Natural killer cell (primary cell): ENCODE measurements around the gene RSPH6A. TPM values are rescaled to one million over a fixed set of nuclear protein-coding genes. Genes with fewer than 3 reads are reported as not detected.

ENCODE experiments used
- ATAC-seq, 3 donors: fragments of 150-1000 bp in 2 of 3; fragments of 200-7000 bp in 1 of 3; cut with Tn5 transposase; 1 replicate in 1 of 3; 2 replicates in 2 of 3; pipeline ENCODE4 v1.10.0; 2021; ENCODE audit warnings: mild to moderate bottlenecking in 2 of 3, moderate library complexity in 2 of 3
- DNase-seq, 2 donors: peaks; one replicate each; pipeline versions ENCODE4 v3.0.0 to v3.0.0-alpha.2; 2013 to 2021; ENCODE audit warnings: mixed read lengths in 1 of 2
- H3K27ac ChIP-seq: one replicate; pipeline ENCODE4 v1.5.1; 2013; ENCODE audit warnings: mild to moderate bottlenecking, low read length
- H3K27me3 ChIP-seq: one replicate; pipeline ENCODE4 v1.6.1; 2013; ENCODE audit warnings: low read length; ENCODE audit not compliant: control insufficient read depth, insufficient read depth
- H3K36me3 ChIP-seq: one replicate; pipeline ENCODE4 v1.6.1; 2013; ENCODE audit warnings: low read length; ENCODE audit not compliant: control insufficient read depth, insufficient read depth
- H3K4me1 ChIP-seq: one replicate; pipeline ENCODE4 v1.6.1; 2013; ENCODE audit warnings: low read length; ENCODE audit not compliant: control insufficient read depth, insufficient read depth
- H3K4me3 ChIP-seq: one replicate; pipeline ENCODE4 v1.5.1; 2013; ENCODE audit warnings: low read length
- H3K9me3 ChIP-seq: one replicate; pipeline ENCODE4 v1.6.1; 2013; ENCODE audit warnings: low read length; ENCODE audit not compliant: control insufficient read depth, insufficient read depth
- H3K27ac Mint-ChIP-seq, 2 donors: one replicate each; pipeline ENCODE4 v1.8.0; 2022; ENCODE audit warnings: mild to moderate bottlenecking in 2 of 2, mixed read lengths in 2 of 2, moderate library complexity in 1 of 2
- H3K27me3 Mint-ChIP-seq, 2 donors: one replicate each; pipeline ENCODE4 v1.8.0; 2022; ENCODE audit warnings: low read depth in 2 of 2, mixed read lengths in 2 of 2
- H3K36me3 Mint-ChIP-seq: one replicate; pipeline ENCODE4 v1.8.0; 2022; ENCODE audit warnings: mixed read lengths
- H3K4me1 Mint-ChIP-seq, 2 donors: one replicate each; pipeline ENCODE4 v1.8.0; 2022; ENCODE audit warnings: mixed read lengths in 2 of 2
- H3K4me3 Mint-ChIP-seq: one replicate; pipeline ENCODE4 v1.8.0; 2022; ENCODE audit warnings: mild to moderate bottlenecking, moderate library complexity, mixed read lengths
- H3K9me3 Mint-ChIP-seq, 2 donors: one replicate each; pipeline ENCODE4 v1.8.0; 2022; ENCODE audit warnings: mixed read lengths in 2 of 2
- CTCF ChIP-seq: fragments of 200-600 bp; IDR thresholded peaks from one replicate; pipeline ENCODE4 v1.8.0; 2022; ENCODE audit warnings: antibody characterized with exemption
- WGBS: methylation state at CpG from one replicate; pipeline ENCODE4 v1.1.7; 2013; ENCODE audit warnings: missing lambda C conversion rate; ENCODE audit not compliant: insufficient coverage; 5-methylcytosine and 5-hydroxymethylcytosine counted together
- intact Hi-C: fragments of 100-400 bp; cut with micrococcal nuclease; formaldehyde crosslinking; loops from one replicate; pipeline ENCODE4 v1.14.2; 2022
- total RNA-seq, 4 donors: library from RNA; stranded (reverse); fragments of 120-200 nt in 1 of 4; gene quantifications; one replicate each; pipeline versions ENCODE4 v1.2.3 to v1.2.4, GENCODE V29; 2013 to 2022

The RSPH6A gene
- total RNA-seq, 3 donors from 2014 or later (not counting 1 experiment from before 2014, with no cell fraction given), result 0.18 to 0.63 (median 0.31) TPM

GRCh38 chr19:45767410-45767880, 47.7 kb downstream of the RSPH6A start:
- DNase-seq, result no peak
- WGBS, result 61% methylated on average over 31 of the region's 31 CpGs
- no peak overlapping the region for H3K27ac ChIP-seq

DNA sequence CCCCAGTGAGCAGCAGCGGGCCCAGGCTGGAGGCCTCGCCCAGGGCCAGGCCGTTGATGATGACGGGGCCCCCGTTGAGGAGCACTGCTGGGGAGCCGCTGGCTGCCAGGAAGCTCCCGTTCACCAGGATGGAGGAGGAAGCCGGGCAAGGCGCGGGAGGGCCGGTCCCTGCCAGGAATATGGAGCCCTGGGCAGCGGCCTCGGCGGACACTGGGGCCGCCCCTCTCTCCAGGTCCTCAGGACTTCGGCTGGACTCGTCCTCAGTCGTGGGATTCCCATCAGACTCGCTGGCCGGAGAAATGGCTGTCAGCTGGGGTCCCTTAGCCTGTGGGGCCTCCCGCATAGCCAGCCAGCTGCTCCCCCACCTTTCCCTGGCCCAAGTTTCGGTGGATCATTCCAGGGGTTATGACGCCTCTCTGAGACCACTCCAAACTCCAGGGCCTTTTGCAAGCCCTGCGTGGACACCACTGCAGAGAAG, 48.2 kb downstream of the RSPH6A start:
- H3K27ac Mint-ChIP-seq, result no peak overlapping the region
- H3K4me1 ChIP-seq, result peaks cover 31% of the 10 kb centered on the region
- H3K36me3 Mint-ChIP-seq, result no peaks in the 10 kb centered on the region
- intact Hi-C loops, result no loop called here
- no peak overlapping the region for H3K27ac ChIP-seq
- no peak for ATAC-seq
- peaks cover 0 to 7% of the 10 kb centered on the region in 2 donors for H3K27me3 Mint-ChIP-seq
- no peaks in the 10 kb centered on the region for H3K9me3 Mint-ChIP-seq
- peak overlapping the region; percentile 67 for H3K4me3 Mint-ChIP-seq
- H3K9me3 ChIP-seq, result no peaks in the 10 kb centered on the region
- no peaks in the 10 kb centered on the region for H3K36me3 ChIP-seq
- DNase-seq, result no peak
- 92% methylated on average over 24 of the region's 24 CpGs for WGBS
- no peak overlapping the region for H3K4me3 ChIP-seq
- H3K4me1 Mint-ChIP-seq, result peaks cover 5 to 25% of the 10 kb centered on the region in 2 donors
- no peak for TF ChIP-seq CTCF
- peaks cover 11% of the 10 kb centered on the region for H3K27me3 ChIP-seq

More at GRCh38 chr19:45767410-45767880, 47.7 kb downstream of the RSPH6A start:
- peaks cover 31% of the 10 kb centered on the region for H3K4me1 ChIP-seq
- TF ChIP-seq CTCF, result no peak
- ATAC-seq, result no peak
- no peaks in the 10 kb centered on the region for H3K36me3 ChIP-seq
- H3K4me3 Mint-ChIP-seq, result peak overlapping the region; percentile 67
- peaks cover 11% of the 10 kb centered on the region for H3K27me3 ChIP-seq
- no peaks in the 10 kb centered on the region for H3K36me3 Mint-ChIP-seq
- H3K4me1 Mint-ChIP-seq, result peaks cover 5 to 27% of the 10 kb centered on the region in 2 donors
- no peak overlapping the region for H3K27ac Mint-ChIP-seq
- no peak overlapping the region for H3K4me3 ChIP-seq
- no peaks in the 10 kb centered on the region for H3K9me3 ChIP-seq
- intact Hi-C loops, result no loop called here
- H3K9me3 Mint-ChIP-seq, result no peaks in the 10 kb centered on the region
- peaks cover 0 to 7% of the 10 kb centered on the region in 2 donors for H3K27me3 Mint-ChIP-seq

DNA sequence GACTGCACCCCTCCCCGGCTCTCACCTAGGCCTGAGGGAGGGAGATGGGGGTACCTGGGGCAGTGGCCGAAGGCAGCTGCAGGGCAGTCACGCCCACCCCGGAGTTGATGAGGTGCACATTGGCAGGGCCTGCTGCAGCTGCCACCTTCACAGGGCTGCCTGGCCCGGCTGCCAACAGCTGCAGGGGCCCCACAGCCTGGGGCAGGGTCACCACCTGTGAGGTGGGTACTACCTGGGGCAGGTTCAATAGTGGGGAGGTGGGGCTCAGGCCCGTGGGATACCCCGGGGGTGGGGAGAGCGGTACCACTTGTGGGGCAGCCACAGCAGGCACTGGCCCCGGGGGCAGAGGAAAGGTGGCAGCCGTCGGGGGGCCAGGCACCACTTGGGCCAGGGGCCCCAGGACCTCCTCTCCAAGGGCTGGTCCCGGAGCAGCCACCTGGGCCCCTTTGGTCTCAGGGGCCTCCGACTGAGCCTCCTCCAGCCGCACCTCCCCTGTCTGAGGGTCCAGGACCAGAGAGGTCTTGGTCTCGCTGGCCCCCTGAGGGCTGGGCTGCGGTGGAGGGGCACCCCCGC, 48.7 kb downstream of the RSPH6A start:
- Histone ChIP-seq H3K36me3 (no peaks in the 10 kb centered on the region), H3K27me3 (peaks cover 11% of the 10 kb centered on the region), H3K4me3 (no peak overlapping the region), H3K9me3 (no peaks in the 10 kb centered on the region), H3K27ac (no peak overlapping the region), H3K4me1 (peaks cover 31% of the 10 kb centered on the region)
- intact Hi-C loops, result no loop called here
- Mint-ChIP-seq H3K4me3 (no peak overlapping the region), H3K27me3 (peaks cover 0 to 7% of the 10 kb centered on the region in 2 donors), H3K4me1 (peaks cover 5 to 25% of the 10 kb centered on the region in 2 donors), H3K36me3 (no peaks in the 10 kb centered on the region), H3K27ac (no peak overlapping the region), H3K9me3 (no peaks in the 10 kb centered on the region)
- WGBS, result 97% methylated on average over 17 of the region's 17 CpGs
- TF ChIP-seq CTCF, result no peak
- ATAC-seq (no peak), DNase-seq (no peak)
